DLD1 (cell line): ENCODE data around the gene ZSCAN23.
"Not testable (repeated sequence)": the region's sequence is repeated elsewhere in the genome, so short reads cannot be mapped to it uniquely, and the experiment has no call there.

ENCODE experiments used
- in situ Hi-C: cut with HindIII; loops from 2 replicates; pipeline ENCODE4 v1.10.0; 2017; ENCODE audit warnings: low sequenced_read_pairs

The ZSCAN23 gene

DNA sequence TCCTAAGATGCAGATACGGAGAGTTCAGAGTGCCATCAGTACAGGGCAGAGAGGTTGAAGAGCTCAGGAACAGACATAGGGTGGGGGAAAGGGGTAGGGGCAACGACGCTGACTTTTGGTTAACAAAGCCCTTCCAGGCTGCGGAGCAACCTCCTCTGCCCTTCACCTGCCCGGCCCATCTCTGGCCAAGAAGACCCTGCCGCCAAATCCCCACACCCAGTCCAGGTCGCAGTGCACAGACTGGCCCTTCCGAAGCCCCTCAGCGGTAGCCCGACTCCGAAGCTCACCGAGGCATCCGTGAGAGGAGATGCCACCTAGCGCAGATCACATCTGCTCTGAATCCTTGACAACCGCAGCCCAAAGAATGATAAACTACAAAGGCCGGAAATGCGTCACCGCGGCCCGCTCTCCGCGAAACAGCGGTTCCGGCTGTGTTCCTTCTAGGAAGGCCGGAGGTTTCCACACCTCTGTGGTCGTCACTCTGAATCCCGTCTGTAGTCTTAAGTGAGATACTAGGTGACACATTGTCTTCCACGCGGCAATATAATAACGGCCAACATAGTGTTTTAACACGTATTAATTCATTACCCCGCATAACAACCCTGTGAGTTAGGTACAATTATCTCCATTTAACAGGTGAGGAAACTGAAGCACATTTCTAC, at the start of gene ZSCAN23:
TSS of gene ZSCAN23 (minus strand) at position 380 of the 662 bp plus-strand sequence. CDS start 7,225 bp downstream, outside the sequence.
- in situ Hi-C loops, result no loop called here

DNA sequence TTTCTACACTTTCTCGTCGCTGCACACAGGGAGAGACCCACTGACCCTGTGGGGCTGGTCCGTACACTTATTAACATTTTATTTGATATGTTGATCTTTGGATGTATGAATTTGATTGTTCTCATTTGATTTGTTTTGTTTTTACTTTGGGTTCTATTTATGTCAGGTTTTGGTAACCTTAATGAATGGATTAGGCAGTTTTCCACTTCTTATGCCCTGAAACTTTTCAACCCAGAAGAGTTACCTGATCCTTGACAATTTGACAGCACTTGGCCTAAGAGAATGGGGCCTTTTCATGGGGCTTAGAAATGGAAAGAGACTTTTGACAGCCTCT, 48.7 kb upstream of the ZSCAN23 start:
- in situ Hi-C loops, result no loop called here

DNA sequence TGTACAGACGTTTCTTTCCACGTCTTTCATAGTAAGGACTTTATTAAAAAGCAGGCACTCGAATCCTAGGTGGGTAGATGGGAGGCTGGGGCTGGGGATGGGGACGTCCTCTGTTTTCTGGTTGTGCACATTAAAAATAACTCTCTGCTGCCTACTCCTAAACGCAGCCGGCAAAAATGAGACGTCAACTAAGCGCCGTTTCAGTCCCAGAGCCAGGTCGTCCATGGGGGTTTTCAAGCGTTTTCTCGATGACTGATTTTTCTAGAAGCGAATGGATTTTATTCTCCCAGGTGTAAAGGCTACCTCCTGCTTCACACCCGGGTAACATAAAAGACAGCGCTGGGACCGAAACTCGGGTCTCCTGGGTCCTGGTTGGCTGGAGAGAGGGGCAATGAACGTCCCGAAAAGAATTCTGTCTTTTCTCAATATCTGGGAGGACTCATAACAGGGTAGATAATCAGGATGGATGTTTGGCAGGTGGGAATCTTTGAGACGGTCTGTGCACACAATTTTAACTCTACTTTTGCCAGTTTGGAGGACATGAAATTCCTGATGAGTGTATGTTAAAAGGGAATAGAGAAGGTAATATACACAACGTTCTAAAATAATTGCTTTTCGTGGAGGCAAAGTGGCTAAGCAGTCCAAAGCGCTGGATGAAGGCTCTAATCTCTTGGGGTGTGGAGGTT, 47.1 kb upstream of the ZSCAN23 start:
- in situ Hi-C loops, result no loop called here

DNA sequence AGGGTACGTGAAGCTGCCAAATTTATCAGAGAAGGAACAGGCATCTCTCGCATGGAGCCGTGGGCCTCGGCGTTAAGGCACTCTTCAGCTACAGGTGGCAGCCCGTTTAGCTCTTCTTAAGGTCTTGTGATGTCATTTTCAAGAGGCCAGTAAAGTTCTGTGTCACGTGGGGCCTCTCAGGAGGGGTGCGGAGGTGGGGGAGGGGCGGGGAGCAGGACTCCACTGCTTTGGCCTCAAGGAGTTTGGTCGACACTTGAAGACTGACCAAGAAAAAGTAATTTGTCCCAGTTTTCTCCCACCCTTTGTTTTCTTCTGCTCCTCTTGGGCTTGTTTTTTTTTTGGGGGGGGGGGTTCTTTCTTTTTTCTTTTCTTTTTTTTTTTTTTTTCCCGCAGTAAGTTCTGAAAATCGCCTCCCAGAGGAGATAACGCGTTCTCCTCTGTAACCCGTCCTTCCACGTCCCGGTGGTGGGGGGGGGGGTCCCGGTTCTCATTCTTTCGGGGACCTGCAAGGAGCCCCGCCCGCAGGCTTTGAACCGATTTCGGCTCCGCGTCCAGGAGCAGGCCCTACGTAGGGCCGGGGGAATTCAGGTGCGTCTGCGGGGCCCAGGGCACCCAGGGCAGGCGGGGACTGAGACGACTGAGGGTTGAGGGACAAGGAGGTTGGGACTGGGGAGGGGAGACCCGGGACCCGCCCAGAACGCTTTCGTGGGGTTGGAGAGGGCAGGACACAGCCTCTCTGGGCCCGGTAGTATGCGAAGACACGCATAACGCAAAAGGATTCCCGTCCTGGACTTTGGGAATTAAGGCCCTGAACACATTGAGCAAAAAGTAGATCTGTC, 46.3 kb upstream of the ZSCAN23 start:
- in situ Hi-C loops, result no loop called here

DNA sequence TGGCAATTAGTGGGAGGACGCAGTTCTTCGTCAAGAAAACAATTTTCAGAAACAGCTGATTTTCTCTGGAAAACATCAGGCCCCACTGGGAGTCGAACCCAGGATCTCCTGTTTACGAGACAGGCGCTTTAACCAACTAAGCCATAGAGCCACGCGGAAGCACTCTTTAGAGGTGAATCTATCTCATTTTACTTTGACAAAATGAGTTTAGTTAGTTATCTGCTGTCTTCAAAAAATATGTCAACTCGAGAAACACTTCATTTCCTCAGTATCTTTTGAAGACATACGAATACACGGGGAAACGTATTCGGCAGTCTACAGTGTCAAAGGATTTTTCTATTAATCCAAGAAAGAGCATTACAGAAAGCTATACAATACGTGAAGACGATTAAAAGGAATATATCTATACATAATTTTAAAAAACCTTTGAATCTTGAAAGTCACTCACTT, 45.6 kb upstream of the ZSCAN23 start:
- in situ Hi-C loops, result no loop called here

DNA sequence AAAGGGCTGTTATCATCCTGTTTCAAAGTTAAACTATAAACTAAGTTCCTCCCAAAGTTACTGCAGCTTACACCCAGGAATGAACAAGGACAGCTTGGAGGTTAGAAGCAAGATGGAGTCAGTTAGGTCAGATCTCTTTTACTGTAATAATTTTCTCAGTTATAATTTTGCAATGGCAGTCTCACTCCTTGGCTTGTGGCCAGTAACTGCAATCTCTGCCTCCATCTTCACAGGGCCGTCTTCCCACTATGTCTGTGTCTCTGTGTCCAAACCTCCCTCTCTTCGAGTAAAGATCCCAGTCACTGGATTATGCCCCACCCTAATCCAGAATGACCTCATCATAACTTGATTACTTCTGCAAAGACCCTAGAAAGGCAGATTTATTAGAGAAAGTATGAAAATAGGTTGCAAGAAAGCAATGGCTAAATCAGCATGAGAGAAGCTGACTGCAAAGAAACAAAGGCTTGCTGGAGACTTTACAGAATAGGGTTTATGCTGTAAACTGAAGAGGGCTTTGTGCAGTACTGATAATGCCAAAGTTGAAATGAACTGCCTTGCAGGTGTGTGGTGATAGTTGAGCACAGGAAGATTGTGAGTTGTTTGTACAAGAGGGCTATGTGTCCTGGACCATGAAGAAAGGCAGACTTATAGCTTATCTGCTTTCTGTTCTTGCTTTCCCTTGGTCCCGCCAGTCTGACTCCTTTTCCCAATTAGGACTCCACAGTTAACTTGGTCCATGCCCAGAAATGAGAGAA, 43.9 kb upstream of the ZSCAN23 start:
- in situ Hi-C loops, result no loop called here

DNA sequence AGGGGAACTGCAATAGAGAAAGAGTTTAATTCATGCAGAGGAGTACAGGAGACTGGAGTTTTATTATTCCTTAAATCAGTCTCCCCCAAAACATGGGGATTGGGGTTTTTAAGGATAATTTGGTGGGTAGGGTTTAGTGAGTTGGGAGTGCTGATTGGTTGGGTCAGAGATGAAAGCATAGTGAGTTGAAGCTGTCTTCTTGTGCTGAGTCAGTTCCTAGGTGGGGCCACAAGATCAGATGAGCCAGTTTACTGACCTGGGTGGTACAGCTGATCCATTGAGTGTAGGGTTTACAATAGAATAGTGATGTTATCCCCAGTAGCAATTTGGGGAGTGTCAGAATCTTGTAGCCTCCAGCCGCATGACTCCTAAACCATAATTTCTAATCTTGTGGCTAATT, 43.2 kb upstream of the ZSCAN23 start:
- in situ Hi-C loops, result no loop called here

DNA sequence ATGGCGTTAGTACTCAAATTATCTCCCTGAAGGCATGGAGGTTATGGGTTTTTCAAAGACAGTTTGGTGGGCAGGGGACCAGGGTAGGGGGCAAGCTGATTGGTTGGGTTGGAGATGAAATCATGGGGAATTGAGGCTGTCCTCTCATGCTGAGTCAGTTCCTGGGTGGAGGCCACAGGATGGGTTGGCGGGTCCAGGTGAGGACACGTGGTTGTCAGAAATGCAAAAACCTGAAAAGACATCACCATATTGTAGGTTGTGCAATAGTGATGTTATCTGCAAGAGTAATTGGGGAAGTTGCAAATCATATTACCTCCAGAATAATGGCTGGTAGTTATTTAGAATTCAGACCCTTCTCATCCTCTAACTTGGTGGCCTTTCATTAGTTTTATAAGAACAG, 42.2 kb upstream of the ZSCAN23 start:
- in situ Hi-C loops, result no loop called here

DNA sequence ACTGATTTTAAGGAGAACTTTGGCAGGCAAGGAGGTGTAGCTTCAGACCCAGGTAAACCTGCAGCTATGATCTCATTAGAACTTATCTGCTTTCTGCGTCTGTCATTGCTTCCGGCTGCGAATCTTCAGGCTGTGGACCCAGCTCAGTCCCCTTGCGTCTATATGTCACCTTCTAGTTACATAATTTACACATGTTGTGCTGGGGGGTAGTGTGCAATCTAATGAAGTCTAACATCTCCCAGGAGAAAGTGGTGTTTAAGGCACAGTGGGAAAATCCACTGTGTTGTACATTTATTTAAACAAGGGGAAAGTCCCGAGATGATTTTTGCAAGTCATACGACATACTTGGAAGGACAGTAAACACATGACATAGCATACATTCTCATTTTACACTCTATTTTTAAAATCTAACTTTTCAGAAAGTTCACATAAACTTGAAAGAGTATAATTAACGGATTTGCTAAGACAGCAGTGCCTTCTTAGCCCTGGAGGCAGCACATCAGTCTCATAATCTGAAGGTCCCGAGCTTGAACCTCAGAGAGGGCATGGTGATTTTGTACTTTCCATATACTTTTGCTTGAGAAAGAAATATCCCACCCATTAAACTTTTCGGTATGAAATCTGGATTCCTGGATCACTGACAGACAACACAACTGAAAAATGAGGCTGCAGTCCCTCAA, 37.1 kb upstream of the ZSCAN23 start:
- in situ Hi-C loops, result no loop called here

DNA sequence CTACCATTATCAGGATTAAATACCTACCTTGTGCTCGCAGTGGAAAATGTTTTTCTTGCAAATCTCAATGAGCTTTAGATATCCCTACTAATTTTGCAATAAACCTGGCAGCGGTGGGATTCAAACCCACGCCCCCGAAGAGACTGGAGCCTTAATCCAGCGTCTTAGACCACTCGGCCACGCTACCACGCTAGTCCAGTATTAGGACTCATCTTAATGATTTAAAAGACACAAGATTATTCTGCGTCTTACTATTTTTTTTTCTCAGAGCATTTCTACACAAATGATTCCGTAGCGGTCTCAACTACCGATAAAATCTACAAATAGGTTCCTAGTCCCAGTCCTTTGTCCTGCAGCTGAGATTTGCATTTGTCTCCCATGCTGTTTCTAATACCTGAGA, 35.2 kb upstream of the ZSCAN23 start:
- in situ Hi-C loops, result no loop called here

DNA sequence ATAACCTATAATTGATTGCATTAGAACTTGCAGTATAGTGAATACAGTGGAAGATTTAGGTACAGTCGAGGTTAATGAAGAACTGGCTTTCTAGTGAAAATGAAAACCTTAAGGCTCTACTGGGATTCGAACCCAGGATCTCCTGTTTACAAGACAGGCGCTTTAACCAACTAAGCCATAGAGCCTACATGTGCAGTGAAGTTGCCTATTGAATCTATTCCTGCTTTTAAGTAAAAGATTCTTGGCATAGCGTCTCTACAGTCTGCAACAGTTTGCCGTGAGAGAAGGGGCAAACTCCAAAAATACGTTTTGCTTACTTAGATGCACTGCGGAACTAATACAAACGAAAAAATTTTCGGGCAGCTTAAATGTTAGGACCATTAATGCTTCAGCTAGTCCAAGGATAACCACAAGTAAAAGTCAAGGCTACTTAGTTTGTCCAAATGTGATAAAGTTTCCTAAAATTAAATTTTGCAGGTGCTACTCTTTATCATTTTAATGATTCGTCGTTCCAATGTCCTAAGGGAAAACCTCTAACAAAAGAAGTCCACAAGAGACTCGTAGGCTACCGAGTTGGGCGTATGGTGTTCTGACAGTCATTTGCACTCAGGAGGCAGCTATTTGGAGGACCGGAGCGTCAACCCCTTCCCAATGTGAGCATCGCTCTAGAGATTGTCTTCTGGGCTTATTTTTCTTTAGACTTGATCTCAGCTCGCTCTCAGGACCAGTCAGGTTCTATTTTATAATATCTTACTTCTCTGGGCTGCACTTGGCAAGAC, 31.3 kb upstream of the ZSCAN23 start:
- in situ Hi-C loops, result no loop called here

DNA sequence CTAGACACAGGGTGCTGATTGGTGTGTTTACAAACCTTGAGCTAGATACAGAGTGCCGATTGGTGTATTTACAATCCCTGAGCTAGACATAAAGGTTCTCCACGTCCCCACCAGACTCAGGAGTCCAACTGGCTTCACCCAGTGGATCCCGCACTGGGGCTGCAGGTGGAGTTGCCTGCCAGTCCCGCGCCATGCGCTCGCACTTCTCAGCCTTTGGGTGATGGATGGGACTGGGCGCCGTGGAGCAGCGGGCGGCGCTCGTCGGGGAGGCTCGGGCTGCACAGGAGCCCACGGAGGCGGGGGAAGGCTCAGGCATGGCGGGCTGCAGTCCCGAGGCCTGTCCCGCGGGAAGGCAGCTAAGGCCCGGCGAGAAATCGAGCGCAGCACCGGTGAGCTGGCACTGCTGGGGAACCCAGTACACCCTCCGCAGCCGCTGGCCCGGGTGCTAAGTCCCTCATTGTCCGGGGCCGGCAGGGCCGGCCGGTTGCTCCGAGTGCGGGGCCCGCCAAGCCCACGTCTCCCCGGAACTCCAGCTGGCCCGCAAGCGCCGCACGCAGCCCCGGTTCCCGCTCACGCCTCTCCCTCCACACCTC, 26.0 kb upstream of the ZSCAN23 start:
- in situ Hi-C loops, result not testable (repeated sequence)

DNA sequence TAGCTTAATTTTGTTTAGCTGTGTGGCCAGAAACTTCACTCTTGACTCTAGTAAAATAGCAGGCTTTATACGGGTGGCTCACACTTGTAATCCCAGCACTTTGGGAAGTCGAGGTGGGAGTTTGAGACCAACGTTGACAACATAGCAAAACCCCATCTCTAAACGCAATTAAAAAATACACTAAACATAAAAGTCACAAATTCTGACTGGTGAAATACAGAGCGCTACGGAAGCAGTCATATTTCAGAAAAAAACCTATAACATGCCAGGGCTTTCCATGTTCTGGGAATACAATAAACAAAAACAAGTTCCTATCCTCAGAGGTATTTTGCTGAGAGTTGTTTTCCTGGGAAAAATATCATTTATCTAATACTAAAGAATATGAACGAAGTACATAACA, 24.8 kb upstream of the ZSCAN23 start:
- in situ Hi-C loops, result no loop called here

DNA sequence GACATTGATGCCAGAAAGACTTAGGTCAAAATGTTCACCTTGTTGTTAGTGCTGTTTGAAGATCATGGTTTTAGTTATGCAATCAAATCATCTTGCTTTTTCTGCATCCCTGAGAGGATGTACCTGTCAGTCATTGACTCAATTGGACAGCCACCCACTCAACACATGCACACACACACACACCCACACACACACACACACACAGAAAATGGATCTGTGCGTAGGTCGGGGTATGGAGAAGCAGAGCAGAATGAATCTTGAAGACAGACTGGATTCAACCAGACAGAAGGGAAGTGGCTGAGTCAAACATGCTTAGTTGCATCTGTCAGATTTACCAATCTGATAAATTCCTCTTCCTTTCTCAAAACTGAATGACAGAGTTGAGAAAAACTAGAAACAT, 19.1 kb upstream of the ZSCAN23 start:
- in situ Hi-C loops, result no loop called here

DNA sequence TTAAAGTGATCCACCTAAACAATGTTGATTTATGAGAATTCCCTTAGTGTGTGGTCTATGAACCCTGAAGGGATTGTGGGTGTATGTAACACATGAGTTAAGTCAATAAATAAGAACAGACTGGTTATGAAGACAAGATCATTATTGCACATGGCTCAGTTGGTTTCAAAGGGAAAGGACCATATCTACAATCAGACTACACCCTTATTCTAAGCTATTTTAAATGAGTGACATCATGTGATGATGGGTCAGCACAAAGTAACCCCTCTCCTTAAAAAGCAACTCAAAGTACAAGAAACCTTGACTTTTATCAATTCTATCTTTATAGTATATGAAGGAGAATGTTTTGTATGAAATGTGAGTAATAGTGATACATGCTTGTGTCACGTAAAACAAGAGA, 15.3 kb upstream of the ZSCAN23 start:
- in situ Hi-C loops, result no loop called here

DNA sequence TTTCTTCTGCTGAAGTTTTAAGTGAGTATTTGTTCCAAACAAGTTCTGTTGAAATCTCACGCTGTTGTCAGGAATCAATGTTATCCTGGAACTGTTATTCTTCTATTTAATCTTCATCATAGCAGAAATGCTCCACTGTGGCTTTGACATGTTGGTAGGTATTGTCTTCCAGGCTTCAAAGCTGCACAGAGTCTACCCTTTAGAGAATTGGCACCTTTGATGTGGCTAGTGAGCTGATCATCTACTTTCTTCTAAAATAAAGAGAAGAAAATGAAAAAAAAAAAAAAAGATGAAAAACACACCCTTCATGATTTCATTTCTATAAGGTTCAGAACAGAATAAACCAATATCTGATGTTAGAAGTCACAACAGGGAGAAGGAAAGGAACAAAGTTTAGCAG, 5.8 kb upstream of the ZSCAN23 start:
- in situ Hi-C loops, result no loop called here

DNA sequence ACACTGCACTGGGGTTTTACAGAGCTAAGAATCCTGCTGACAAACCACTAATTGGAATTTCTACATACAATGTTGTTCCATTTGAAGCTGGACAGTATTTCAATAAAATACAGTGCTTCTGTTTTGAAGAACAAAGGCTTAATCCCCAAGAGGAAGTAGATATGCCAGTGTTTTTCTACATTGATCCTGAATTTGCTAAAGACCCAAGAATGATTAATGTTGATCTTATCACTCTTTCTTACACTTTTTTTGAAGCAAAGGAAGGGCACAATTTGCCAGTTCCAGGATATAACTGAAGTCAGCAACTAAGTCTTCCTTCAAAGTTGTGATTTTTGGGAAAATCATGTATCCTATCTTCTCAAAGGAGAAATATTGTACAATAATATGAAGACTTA, 4.2 kb upstream of the ZSCAN23 start:
- in situ Hi-C loops, result not testable (repeated sequence)

DNA sequence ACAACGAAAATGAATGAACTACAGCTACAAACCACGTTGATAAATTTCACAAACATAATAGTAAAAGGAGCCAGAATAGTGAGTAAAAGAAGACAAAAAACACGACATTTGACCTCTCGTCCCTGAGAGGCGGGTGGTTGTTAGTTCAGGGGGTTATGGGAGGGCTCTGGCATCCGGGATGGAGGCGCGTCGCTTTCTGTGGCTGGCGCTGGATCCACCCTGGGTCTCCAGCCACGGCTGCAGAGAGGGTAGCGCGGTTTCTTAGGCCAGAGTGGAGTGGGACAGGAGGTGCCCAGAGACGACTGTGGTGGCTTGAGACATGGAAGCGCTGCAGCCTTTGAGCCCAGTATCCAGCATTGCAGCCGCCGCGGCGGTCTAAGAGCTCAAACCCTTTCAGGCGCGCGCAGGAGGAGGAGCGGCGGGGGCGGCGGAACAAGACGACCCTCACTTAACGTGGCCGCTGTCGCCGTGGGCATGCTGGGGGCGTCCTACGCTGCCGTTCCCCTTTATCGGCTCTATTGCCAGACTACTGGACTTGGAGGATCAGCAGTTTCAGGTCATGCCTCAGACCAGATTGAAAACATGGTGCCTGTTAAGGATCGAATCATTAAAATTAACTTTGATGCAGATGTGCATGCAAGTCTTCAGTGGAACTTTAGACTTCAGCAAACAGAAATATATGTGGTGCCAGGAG, 3.7 kb upstream of the ZSCAN23 start:
- in situ Hi-C loops, result no loop called here

DNA sequence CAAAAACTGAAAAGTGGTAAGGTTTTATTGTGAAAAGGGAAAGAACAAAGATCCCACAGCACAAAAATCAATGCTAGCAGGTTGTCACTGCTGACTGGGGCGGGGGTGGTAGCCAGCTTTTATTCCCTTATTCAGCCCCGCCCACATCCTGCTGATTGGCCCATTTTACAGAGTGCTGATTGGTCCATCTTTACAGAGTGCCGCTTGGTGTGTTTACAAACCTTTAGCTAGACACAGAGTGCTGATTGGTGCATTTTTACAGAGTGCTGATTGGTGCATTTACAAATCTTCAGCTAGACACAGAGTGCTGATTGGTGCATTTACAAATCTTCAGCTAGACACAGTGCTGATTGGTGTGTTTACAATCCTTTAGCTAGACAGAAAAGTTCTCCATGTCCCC, 1.5 kb upstream of the ZSCAN23 start:
- in situ Hi-C loops, result not testable (repeated sequence)
